Measurements from ENCODE around the gene PTPRO.

The PTPRO gene

DNA sequence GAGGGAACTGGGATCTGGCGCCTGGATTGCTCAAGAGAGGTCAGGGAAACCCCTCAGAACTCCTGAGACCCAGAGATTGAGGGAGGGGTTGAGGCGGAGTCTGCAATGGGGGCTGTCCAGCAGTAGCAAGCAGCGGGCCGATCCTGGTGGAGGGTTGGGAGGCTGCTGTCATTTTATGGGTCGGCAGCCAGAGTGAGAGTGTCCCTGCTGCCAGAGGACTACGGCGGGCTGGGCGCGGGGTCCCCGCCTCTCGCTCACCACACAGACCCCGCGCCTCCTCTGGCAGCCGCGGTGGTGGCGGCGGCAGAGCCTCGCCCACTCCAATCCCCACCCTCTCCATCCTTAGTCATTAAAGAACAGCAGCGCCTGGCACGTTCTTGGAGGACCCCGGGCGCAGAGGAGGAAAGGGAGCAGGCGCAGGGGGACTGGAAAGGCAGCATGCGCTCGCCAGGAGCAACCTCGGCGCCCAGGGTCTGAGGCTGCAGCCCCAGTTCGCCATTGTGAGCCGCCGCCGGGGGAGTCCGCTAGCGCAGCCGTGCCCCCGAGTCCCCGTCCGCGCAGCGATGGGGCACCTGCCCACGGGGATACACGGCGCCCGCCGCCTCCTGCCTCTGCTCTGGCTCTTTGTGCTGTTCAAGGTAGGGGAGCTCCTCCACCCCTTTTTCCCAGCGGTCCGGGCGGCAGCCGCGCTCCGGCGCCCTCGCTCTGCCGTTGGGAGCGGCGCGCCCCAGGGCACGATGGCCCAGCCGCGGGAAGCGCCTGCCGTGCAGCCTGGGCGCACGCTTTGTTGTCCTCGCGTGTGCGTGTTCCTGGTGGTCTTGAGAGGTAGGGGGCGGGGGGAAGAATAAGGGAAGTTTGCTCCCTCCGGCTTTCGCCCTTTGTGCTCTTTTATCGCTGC lies at the start of gene PTPRO:
Gene PTPRO, plus strand, starts transcription at position 345 of the 898 bp plus-strand sequence.
- Histone ChIP-seq H3K4me3 (no peak within 1 kb of the TSS), H3K36me3 (replicated peaks) (no peaks in the 10 kb centered on the region), H3K9me3 (no peaks in the 10 kb centered on the region), H3K4me1 (no peaks in the 10 kb centered on the region), H3K27me3 (ENCODE audit: low read depth) (peaks cover 7% of the 10 kb centered on the region)
- no peak for DNase-seq (ENCODE audit: low spot score in 2 of 2)
- in situ Hi-C loops (cut with MboI; ENCODE audit: low sequenced_read_pairs) = no loop called here

DNA sequence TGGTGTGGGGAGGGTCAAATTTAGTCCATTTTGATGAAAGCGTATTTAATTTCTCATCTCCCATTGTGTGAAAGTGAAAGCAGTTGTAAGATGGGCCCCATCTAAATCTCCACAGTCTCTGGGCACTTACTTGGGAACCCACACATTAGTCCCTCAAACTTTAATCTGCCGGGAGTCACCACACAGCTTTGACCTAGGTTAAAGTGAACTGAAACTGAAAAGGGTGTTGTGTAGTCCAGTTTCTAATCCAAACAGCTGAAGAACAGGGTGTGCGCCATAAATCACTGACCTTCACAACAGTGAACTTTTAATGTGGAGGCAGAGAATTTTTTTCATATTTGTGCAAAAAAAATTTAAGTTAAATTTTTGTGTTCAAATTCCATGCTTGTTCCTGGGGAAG lies 48.4 kb upstream of the PTPRO start:
- no peak for DNase-seq (ENCODE audit: low spot score in 2 of 2)
- no peaks in the 10 kb centered on the region for H3K9me3 ChIP-seq
- no peaks in the 10 kb centered on the region for H3K36me3 ChIP-seq (replicated peaks)
- in situ Hi-C loops (cut with MboI; ENCODE audit: low sequenced_read_pairs) = loop anchor here (10.0 kb wide), 1 partner anchor 251 kb away; no protein-coding TSS in a partner anchor
- 0 out of 2 replicates have a peak, but pooled peaks cover 2% of the 10 kb centered on the region for H3K27me3 ChIP-seq (ENCODE audit: low read depth)
- no peaks in the 10 kb centered on the region for H3K4me1 ChIP-seq
- no peak overlapping the region for H3K4me3 ChIP-seq

DNA sequence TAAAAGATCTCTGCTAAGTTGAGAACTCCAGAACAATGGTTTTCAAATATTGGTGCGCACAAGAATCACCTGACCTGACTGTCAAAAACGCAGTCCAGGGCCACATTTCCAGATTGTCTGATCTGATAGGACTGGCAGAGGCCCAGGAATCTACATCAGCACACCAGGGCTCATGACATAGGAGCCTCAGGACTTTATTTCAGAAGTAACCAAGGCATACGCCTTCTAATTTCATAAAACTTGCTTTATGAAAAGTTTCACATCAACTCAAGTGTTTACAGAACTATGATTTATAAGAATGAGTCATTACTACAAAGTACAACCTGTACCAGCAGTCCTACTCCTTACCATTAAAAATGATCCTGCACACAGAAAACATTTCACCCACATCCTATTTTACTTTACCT lies 47.7 kb upstream of the PTPRO start:
- Histone ChIP-seq H3K4me1 (no peaks in the 10 kb centered on the region), H3K36me3 (replicated peaks) (no peaks in the 10 kb centered on the region), H3K4me3 (no peak overlapping the region), H3K27me3 (ENCODE audit: low read depth) (no peaks in the 10 kb centered on the region), H3K9me3 (no peaks in the 10 kb centered on the region)
- in situ Hi-C loops (cut with MboI; ENCODE audit: low sequenced_read_pairs) = loop anchor here (10.0 kb wide), 1 partner anchor 250 kb away; no protein-coding TSS in a partner anchor
- no peak for DNase-seq (ENCODE audit: low spot score in 2 of 2)

DNA sequence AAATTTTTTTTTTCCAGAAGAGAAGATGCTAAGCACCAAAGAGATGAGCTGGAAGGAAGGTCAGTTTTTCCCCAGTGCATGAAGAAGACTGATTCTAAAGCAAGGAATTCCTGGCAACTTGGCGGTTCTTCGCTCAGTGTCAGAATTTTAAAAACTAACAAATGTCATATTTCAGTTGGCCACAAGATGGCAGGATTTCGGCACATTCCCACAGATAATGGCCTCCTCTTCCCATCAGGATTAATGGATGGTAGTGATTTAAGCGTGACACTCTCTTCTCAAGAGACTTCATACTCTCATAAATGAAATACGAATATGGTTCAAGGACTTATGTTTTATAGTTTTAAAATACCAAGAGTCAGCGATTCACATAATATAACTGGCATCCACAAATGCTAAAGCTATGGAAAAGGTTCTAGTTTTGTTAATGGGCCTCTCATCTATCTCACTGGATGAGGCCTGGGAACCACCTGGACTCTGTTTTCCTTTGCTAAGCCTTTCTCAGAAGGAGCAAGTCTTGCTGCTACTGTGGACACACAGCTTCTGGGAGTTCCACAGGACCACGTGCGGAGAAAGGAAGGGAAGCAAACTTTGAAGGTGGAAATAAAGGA lies 46.1 kb upstream of the PTPRO start:
- Histone ChIP-seq H3K9me3 (no peaks in the 10 kb centered on the region), H3K27me3 (ENCODE audit: low read depth) (no peaks in the 10 kb centered on the region), H3K4me3 (no peak overlapping the region), H3K36me3 (replicated peaks) (no peaks in the 10 kb centered on the region), H3K4me1 (no peaks in the 10 kb centered on the region)
- in situ Hi-C loops (cut with MboI; ENCODE audit: low sequenced_read_pairs) = loop anchor here (10.0 kb wide), 1 partner anchor 249 kb away; no protein-coding TSS in a partner anchor
- DNase-seq (ENCODE audit: low spot score in 2 of 2) = peak; percentile 39 to 58

DNA sequence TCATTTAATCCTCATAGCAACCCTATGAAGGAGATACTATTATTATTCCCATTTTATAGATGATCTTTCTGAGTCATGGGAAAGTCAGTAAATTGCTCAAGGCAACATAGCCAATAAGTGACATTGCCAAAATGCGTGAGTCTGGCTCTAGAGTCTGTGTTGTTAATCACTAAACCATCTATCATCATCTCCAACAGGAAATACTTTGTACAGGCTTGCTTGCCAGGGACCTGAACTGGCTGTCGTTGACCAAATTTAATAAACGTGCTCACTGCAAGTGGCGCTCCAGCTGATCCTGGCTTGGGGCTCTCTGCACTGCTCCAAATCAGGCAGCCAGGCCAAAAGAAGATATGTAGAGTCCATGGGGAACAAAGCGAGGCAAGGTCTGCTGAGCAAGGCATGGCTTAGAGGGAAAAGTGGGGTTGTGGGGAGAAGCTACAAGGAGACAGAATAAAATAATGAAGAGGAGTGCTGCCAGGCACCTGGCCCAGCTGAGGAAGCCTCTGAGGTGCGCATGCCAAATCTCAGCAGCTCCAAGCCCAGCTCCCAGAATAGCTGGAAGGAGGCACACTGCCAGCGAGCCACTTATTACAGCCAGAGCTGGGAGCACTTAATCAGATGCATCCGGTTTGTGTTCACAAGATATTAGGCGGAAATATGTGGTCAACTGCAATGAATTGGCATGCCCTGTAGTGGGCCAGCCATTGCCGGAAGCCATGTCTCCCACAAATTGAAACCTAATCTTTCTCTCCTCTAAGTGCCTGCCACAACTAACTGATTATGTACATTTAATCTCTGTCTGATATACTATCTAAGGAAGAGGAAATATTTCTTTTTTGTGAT lies 43.3 kb upstream of the PTPRO start:
- Histone ChIP-seq H3K9me3 (no peaks in the 10 kb centered on the region), H3K36me3 (replicated peaks) (no peaks in the 10 kb centered on the region), H3K4me3 (no peak overlapping the region), H3K4me1 (no peaks in the 10 kb centered on the region), H3K27me3 (ENCODE audit: low read depth) (no peaks in the 10 kb centered on the region)
- DNase-seq (ENCODE audit: low spot score in 2 of 2) = no peak
- in situ Hi-C loops (cut with MboI; ENCODE audit: low sequenced_read_pairs) = loop anchor here (10.0 kb wide), 1 partner anchor 246 kb away; no protein-coding TSS in a partner anchor

DNA sequence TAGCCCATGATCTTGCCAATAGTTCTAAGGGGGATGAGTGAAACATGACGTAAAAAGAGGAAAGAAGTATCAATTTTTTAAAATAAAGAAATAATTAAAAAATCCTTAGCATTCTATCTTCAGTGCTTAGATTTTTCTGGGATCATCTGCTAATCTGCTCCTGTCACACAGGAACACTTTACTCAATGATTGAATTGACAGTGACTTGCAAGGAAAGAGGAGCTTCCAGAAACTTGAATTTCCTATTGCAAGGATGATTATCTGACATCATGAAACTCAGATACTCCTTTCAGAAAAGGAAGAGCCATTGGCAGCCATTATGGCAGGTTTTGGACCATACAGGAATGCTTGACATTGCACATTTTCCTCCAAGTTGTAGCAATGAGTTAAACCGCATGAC lies 41.4 kb upstream of the PTPRO start:
- no peaks in the 10 kb centered on the region for H3K27me3 ChIP-seq (ENCODE audit: low read depth)
- no peaks in the 10 kb centered on the region for H3K4me1 ChIP-seq
- in situ Hi-C loops (cut with MboI; ENCODE audit: low sequenced_read_pairs) = no loop called here
- no peaks in the 10 kb centered on the region for H3K9me3 ChIP-seq
- no peak for DNase-seq (ENCODE audit: low spot score in 2 of 2)
- no peaks in the 10 kb centered on the region for H3K36me3 ChIP-seq (replicated peaks)
- no peak overlapping the region for H3K4me3 ChIP-seq

DNA sequence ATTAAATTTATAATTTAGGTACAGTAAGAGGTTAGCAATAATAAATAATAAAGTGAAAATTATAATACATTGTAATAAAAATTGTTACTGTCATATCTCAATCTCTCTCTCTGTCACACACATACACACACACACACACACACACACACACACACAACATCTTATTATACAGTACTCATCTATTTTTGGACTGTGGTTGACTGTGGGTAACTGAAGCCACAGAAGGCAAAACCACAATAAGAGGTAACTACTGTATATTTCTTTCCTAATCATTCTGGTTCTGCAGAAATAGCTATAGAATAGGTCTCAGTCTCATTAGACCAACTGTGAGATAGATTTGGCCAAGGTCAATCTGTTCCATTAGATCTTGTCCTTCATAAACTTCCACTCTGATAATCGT lies 33.1 kb upstream of the PTPRO start:
- in situ Hi-C loops (cut with MboI; ENCODE audit: low sequenced_read_pairs) = no loop called here
- DNase-seq (ENCODE audit: low spot score in 2 of 2) = no peak

DNA sequence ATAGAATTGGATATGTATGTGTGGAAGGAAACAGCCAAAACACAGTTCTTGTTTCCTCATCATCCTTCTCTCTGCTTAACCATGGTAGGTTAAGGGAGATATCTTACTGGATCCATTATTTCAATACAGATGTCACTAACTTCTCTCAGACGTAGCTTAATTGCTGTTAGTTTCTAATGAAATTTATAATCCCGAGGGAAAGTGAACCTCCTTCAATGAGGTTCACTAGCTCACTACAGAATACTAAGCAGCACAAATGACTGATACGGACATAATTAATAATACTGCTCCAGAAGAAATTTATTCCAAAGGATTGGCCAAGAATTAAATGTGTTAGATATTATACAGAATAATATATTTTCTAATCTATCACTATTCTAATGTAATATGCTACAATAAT lies 28.6 kb upstream of the PTPRO start:
- Histone ChIP-seq H3K36me3 (replicated peaks) (no peaks in the 10 kb centered on the region), H3K4me1 (no peaks in the 10 kb centered on the region), H3K9me3 (no peaks in the 10 kb centered on the region), H3K4me3 (no peak overlapping the region), H3K27me3 (ENCODE audit: low read depth) (no peaks in the 10 kb centered on the region)
- DNase-seq (ENCODE audit: low spot score in 2 of 2) = no peak
- in situ Hi-C loops (cut with MboI; ENCODE audit: low sequenced_read_pairs) = no loop called here

More for the DNA sequence above, 33.1 kb upstream of the PTPRO start:
- H3K4me3 ChIP-seq = no peak overlapping the region
- H3K9me3 ChIP-seq = no peaks in the 10 kb centered on the region
- no peaks in the 10 kb centered on the region for H3K36me3 ChIP-seq (replicated peaks)
- no peaks in the 10 kb centered on the region for H3K27me3 ChIP-seq (ENCODE audit: low read depth)
- H3K4me1 ChIP-seq = no peaks in the 10 kb centered on the region

DNA sequence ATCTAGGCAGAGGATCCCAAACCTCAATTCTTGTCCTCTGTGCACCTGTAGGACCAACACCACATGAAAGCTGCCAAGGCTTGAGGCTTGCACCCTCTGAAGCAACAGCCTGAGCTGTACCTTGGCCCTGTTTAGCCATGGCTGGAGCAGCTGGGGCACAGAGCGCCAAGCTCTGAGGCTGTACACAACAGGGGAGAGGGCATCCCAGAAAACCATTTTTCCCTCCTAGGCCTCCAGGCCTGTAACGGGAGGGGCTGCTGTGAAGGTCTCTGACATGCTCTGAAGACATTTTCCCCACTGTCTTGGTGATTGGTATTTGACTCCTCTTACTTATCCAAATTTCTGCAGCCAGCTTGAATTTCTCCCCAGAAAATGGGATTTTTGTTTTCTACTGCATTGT lies 22.4 kb upstream of the PTPRO start:
- H3K36me3 ChIP-seq (replicated peaks) = no peaks in the 10 kb centered on the region
- no peaks in the 10 kb centered on the region for H3K9me3 ChIP-seq
- no peaks in the 10 kb centered on the region for H3K27me3 ChIP-seq (ENCODE audit: low read depth)
- in situ Hi-C loops (cut with MboI; ENCODE audit: low sequenced_read_pairs) = no loop called here
- H3K4me1 ChIP-seq = no peaks in the 10 kb centered on the region
- DNase-seq (ENCODE audit: low spot score in 2 of 2) = no peak
- no peak overlapping the region for H3K4me3 ChIP-seq

DNA sequence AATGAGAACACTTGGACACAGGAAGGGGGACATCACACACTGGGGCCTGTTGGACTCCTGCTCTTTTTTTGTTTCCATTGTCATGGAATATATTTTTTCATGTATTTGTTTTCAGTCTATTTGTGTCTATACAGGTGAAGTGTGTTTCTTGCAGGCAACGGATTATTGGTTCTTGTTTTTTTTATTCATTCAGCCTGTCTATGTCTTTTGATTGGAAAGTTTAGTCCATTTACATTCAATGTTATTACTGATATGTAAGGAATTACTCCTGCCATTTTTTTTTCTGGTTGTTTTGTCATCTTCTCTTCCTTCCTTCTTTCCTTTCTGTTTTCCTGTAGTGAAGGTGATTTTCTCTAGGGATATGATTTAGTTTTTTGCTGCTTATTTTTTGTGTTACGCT lies 18.0 kb upstream of the PTPRO start:
- Histone ChIP-seq H3K36me3 (replicated peaks) (no peaks in the 10 kb centered on the region), H3K4me3 (no peak overlapping the region), H3K27me3 (ENCODE audit: low read depth) (no peaks in the 10 kb centered on the region), H3K9me3 (no peaks in the 10 kb centered on the region), H3K4me1 (no peaks in the 10 kb centered on the region)
- in situ Hi-C loops (cut with MboI; ENCODE audit: low sequenced_read_pairs) = no loop called here
- DNase-seq (ENCODE audit: low spot score in 2 of 2) = no peak

DNA sequence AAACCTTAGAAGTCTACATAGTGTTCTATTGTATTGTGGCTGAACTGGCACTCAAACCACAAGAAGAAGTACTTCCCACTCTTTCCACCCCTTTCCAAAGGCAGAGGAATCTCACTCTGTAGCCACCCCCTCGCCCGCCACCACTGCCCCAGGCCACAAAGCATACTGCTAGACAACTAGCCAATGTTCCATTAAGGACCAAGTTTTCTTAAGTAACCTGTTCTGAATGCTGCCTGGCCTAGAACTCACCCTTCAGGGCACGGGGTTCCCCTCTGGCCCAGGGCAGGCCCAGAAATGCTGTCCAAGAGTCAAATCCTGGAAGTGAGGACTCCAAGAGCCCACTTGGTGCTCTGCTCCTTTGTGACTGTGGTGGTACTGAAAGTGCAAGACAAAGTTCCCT lies 15.7 kb upstream of the PTPRO start:
- H3K27me3 ChIP-seq (ENCODE audit: low read depth) = no peaks in the 10 kb centered on the region
- in situ Hi-C loops (cut with MboI; ENCODE audit: low sequenced_read_pairs) = no loop called here
- no peaks in the 10 kb centered on the region for H3K4me1 ChIP-seq
- no peaks in the 10 kb centered on the region for H3K9me3 ChIP-seq
- H3K36me3 ChIP-seq (replicated peaks) = no peaks in the 10 kb centered on the region
- no peak for DNase-seq (ENCODE audit: low spot score in 2 of 2)
- no peak overlapping the region for H3K4me3 ChIP-seq

DNA sequence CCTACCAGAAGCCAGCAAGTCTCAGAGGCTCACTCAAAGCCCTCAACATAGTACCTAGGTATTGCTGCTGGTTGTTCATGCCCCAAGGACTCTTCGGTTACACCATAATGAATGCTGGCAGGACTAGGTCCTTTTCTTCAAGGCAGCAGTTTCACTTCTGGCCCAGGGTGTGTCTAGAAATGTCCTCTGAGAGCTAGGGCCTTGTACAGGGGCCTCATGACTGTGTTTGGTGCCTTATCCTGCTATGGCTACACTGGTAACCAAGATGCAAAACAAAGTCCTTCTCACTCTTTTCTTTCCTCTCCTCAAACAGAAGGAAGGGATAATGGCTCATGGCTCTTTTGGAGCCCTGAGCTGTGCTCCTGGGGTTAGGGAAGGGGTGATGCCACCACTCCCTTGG lies 15.2 kb upstream of the PTPRO start:
- H3K27me3 ChIP-seq (ENCODE audit: low read depth) = no peaks in the 10 kb centered on the region
- H3K4me1 ChIP-seq = no peaks in the 10 kb centered on the region
- no peaks in the 10 kb centered on the region for H3K36me3 ChIP-seq (replicated peaks)
- DNase-seq (ENCODE audit: low spot score in 2 of 2) = no peak
- in situ Hi-C loops (cut with MboI; ENCODE audit: low sequenced_read_pairs) = no loop called here
- H3K4me3 ChIP-seq = no peak overlapping the region
- H3K9me3 ChIP-seq = no peaks in the 10 kb centered on the region

DNA sequence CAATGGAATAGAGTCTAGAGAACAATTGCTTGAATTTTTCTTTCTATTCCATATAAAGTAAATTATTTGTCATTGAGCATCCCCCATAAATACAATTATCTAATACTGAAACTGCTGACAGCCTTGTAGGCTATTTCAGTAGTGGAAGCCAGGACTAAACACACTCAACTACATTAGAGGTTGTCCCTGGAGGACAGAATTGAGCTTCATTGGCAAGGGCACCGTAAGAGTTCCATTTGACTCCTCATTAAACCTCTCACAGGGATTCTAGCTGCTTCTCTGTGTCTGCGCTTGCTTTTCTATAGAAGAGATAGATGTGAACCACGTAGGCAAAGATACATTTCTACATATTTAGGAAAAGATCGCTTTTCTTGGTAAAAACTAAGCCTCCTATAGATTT lies 3.5 kb upstream of the PTPRO start:
- in situ Hi-C loops (cut with MboI; ENCODE audit: low sequenced_read_pairs) = no loop called here
- Histone ChIP-seq H3K4me1 (no peaks in the 10 kb centered on the region), H3K4me3 (no peak overlapping the region), H3K36me3 (replicated peaks) (no peaks in the 10 kb centered on the region), H3K9me3 (no peaks in the 10 kb centered on the region), H3K27me3 (ENCODE audit: low read depth) (peaks cover 7% of the 10 kb centered on the region; the same call in 1 of the 2 replicates)
- no peak for DNase-seq (ENCODE audit: low spot score in 2 of 2)

Data from HAP-1 (cell line).